Esophagus muscularis mucosa (tissue), 3 donors: Measurements from ENCODE around the gene INTS15.

Source experiments
- CTCF ChIP-seq, 3 experiments: fragments of 200-600 bp in 2 of 3; fragments of 450-650 bp in 1 of 3; sonication (generic) in 2 of 3; IDR thresholded peaks; one replicate each; pipeline ENCODE4 v1.5.1; 2017 to 2019; ENCODE audit warnings: antibody characterized with exemption in 3 of 3, mild to moderate bottlenecking in 2 of 3, moderate library complexity in 1 of 3
- POLR2A ChIP-seq: fragments of 450-650 bp; IDR thresholded peaks from one replicate; pipeline ENCODE4 v1.6.1; 2017; ENCODE audit warnings: antibody characterized with exemption, moderate library complexity, mild to moderate bottlenecking, low read depth
- POLR2AphosphoS5 ChIP-seq, 2 donors: sonication (generic); formaldehyde crosslinking; IDR thresholded peaks; one replicate each; pipeline ENCODE4 v1.6.1; 2017; ENCODE audit warnings: antibody characterized with exemption in 2 of 2

- TF ChIP-seq POLR2AphosphoS5 (IDR thresholded peaks at IDR 0.05) (no peak), POLR2A (no peak), CTCF (IDR thresholded peaks at IDR 0.05) (no peak)
Measured at GRCh38 chr7:6640246-6640721, 50.5 kb downstream of the INTS15 start.
